SK-N-SH (cell line): ENCODE measurements around the gene AUTS2. TPM values are rescaled to one million over a fixed set of nuclear protein-coding genes. Genes with fewer than 3 reads are reported as not detected.

ENCODE experiments used
- CTCF ChIA-PET: fragments of 300-600, 350-600 bp; formaldehyde crosslinking; extraction: SDS; loops from one replicate; lab custom pipeline; 2021; lab: Yijun Ruan, JAX
- POLR2A ChIA-PET: fragments of 350-600 bp; sonication (Branson Sonifier 250); formaldehyde crosslinking; extraction: SDS; loops from one replicate; lab custom pipeline; 2020; ENCODE audit warnings: antibody characterized with exemption, inconsistent platforms; lab: Yijun Ruan, JAX
- DNase-seq: peaks from one replicate; pipeline ENCODE4 v3.0.0; 2012
- H2AFZ ChIP-seq: fragments of 200-600 bp; sonication (generic); 2 replicates; pipeline ENCODE4 v1.8.1; 2016; ENCODE audit warnings: antibody characterized with exemption, mild to moderate bottlenecking, low read depth
- H3F3A ChIP-seq: fragments of 200-600 bp; sonication (generic); replicated peaks from 2 replicates; pipeline ENCODE3; 2016; ENCODE audit warnings: antibody characterized with exemption, mild to moderate bottlenecking; ENCODE audit not compliant: insufficient read depth
- H3K27ac ChIP-seq, 2 experiments: fragments of 200-500 bp in 1 of 2; fragments of 200-600 bp in 1 of 2; sonication (Bioruptor generic) in 1 of 2; sonication (generic), shearing (Covaris generic) in 1 of 2; 2 replicates each; pipeline versions ENCODE4 v1.5.1 to v1.6.1; 2014 to 2016; ENCODE audit warnings: low read depth in 2 of 2, inconsistent platforms in 1 of 2, low read length in 1 of 2, mild to moderate bottlenecking in 1 of 2, mixed read lengths in 1 of 2
- H3K27me3 ChIP-seq: fragments of 200-600 bp; sonication (generic), shearing (Covaris generic); 2 replicates; pipeline ENCODE4 v1.6.1; 2016; ENCODE audit warnings: mixed run types; ENCODE audit not compliant: insufficient read depth
- H3K36me3 ChIP-seq, 2 experiments: fragments of 200-500 bp in 1 of 2; fragments of 200-600 bp in 1 of 2; sonication (Bioruptor generic) in 1 of 2; sonication (generic) in 1 of 2; replicated peaks in 1 of 2; 2 replicates each; pipeline versions ENCODE3 to v1.5.1; 2014 to 2016; ENCODE audit warnings: low read length in 1 of 2, mild to moderate bottlenecking in 1 of 2; ENCODE audit not compliant: insufficient read depth in 2 of 2, control insufficient read depth in 1 of 2
- H3K4me1 ChIP-seq, 2 experiments: fragments of 200-500 bp in 1 of 2; fragments of 200-600 bp in 1 of 2; sonication (Bioruptor generic) in 1 of 2; sonication (generic), shearing (Covaris generic) in 1 of 2; 2 replicates each; pipeline versions ENCODE4 v1.5.1 to v1.6.1; 2014 to 2016; ENCODE audit warnings: low read depth in 1 of 2, low read length in 1 of 2, mixed run types in 1 of 2; ENCODE audit not compliant: insufficient read depth in 2 of 2, control insufficient read depth in 1 of 2
- H3K4me2 ChIP-seq: fragments of 200-600 bp; sonication (generic), shearing (Covaris generic); 2 replicates; pipeline ENCODE4 v1.6.1; 2017; ENCODE audit warnings: mixed run types
- H3K4me3 ChIP-seq, 2 experiments: fragments of 200-500 bp in 1 of 2; fragments of 200-600 bp in 1 of 2; sonication (Bioruptor generic) in 1 of 2; sonication (generic), shearing (Covaris generic) in 1 of 2; 2 replicates each; pipeline versions ENCODE4 v1.5.1 to v1.8.1; 2014 to 2016; ENCODE audit warnings: low read depth in 2 of 2, inconsistent platforms in 1 of 2, low read length in 1 of 2, mild to moderate bottlenecking in 1 of 2, mixed read lengths in 1 of 2, moderate library complexity in 1 of 2
- H3K79me2 ChIP-seq: fragments of 200-600 bp; sonication (generic); 2 replicates; pipeline ENCODE4 v1.8.1; 2017; ENCODE audit warnings: mild to moderate bottlenecking; ENCODE audit not compliant: insufficient read depth
- H3K9ac ChIP-seq: fragments of 200-600 bp; sonication (generic); 2 replicates; pipeline ENCODE4 v1.6.1; 2017; ENCODE audit warnings: mixed run types
- H3K9me2 ChIP-seq: fragments of 200-600 bp; sonication (generic); 2 replicates; pipeline ENCODE4 v1.6.1; 2017; ENCODE audit warnings: mixed run types
- H3K9me3 ChIP-seq: fragments of 200-600 bp; sonication (generic); 2 replicates; pipeline ENCODE4 v1.6.1; 2017; ENCODE audit warnings: mixed run types, mild to moderate bottlenecking, moderate library complexity
- H4K20me1 ChIP-seq: fragments of 200-600 bp; sonication (generic); 2 replicates; pipeline ENCODE4 v1.6.1; 2017; ENCODE audit warnings: mild to moderate bottlenecking, mixed run types; ENCODE audit not compliant: insufficient read depth
- CHD2 ChIP-seq: fragments of 150-350 bp; IDR thresholded peaks from 2 replicates; pipeline ENCODE4 v1.6.1; 2018; ENCODE audit warnings: low read length; ENCODE audit not compliant: partially characterized antibody
- ELF1 ChIP-seq: IDR thresholded peaks from 2 replicates; pipeline ENCODE4 v1.4.0; 2012
- EP300 ChIP-seq, 2 experiments: IDR thresholded peaks; 2 replicates each; pipeline versions ENCODE4 v1.4.0 to v1.6.1; 2012; ENCODE audit warnings: borderline replicate concordance in 1 of 2, low read depth in 1 of 2, low read length in 1 of 2
- FOSL2 ChIP-seq: IDR thresholded peaks from 2 replicates; pipeline ENCODE4 v1.4.0; 2012; ENCODE audit warnings: low read depth, mild to moderate bottlenecking, moderate library complexity, borderline replicate concordance
- FOXJ3 ChIP-seq: sonication (generic); formaldehyde crosslinking; IDR thresholded peaks from 2 replicates; pipeline ENCODE4 v1.5.1; 2020; ENCODE audit warnings: mild to moderate bottlenecking, missing genetic modification reagents
- FOXM1 ChIP-seq: IDR thresholded peaks from 2 replicates; pipeline ENCODE4 v1.4.0; 2012; ENCODE audit warnings: low read depth, mild to moderate bottlenecking
- MEF2A ChIP-seq: IDR thresholded peaks from 2 replicates; pipeline ENCODE4 v1.4.0; 2012; ENCODE audit warnings: low read depth, borderline replicate concordance
- MXI1 ChIP-seq: IDR thresholded peaks from 2 replicates; pipeline ENCODE4 v1.6.1; 2012; ENCODE audit warnings: mild to moderate bottlenecking, low read depth, low read length, improper control_type of control experiment
- NFIC ChIP-seq: IDR thresholded peaks from 2 replicates; pipeline ENCODE4 v1.4.0; 2012; ENCODE audit warnings: borderline replicate concordance
- NRF1 ChIP-seq: IDR thresholded peaks from 2 replicates; pipeline ENCODE4 v1.6.1; 2012; ENCODE audit warnings: low read depth, mild to moderate bottlenecking, low read length
- POLR2AphosphoS5 ChIP-seq: IDR thresholded peaks from 2 replicates; pipeline ENCODE4 v1.6.1; 2012; ENCODE audit warnings: low read depth, low read length
- RAD21 ChIP-seq: IDR thresholded peaks from 2 replicates; pipeline ENCODE4 v1.6.1; 2012; ENCODE audit warnings: mild to moderate bottlenecking, low read length
- SMC3 ChIP-seq: IDR thresholded peaks from 2 replicates; pipeline ENCODE4 v1.6.1; 2012; ENCODE audit warnings: low read depth, low read length, improper control_type of control experiment
- TEAD4 ChIP-seq: IDR thresholded peaks from 2 replicates; pipeline ENCODE4 v1.4.0; 2012; ENCODE audit warnings: mild to moderate bottlenecking, borderline replicate concordance; ENCODE audit not compliant: insufficient read depth
- YY1 ChIP-seq: IDR thresholded peaks from 2 replicates; pipeline ENCODE4 v1.4.0; 2012; ENCODE audit warnings: low read depth, mild to moderate bottlenecking
- WGBS: methylation state at CpG from one replicate; pipeline ENCODE4 v1.1.6; 2017; ENCODE audit warnings: low lambda C conversion rate; 5-methylcytosine and 5-hydroxymethylcytosine counted together
- polyA plus RNA-seq, 3 experiments: library from polyadenylated mRNA; depleted of rRNA; stranded (reverse); fragments of >200 nt; gene quantifications; 2 replicates each; pipeline ENCODE4 v1.2.3, GENCODE V29; 2012
- TF ChIP-seq, protein P1 (sequence below): fragments of 150-350 bp; IDR thresholded peaks from 2 replicates; pipeline ENCODE4 v1.6.1; 2016; ENCODE audit warnings: mild to moderate bottlenecking, low read depth, low read length
- TF ChIP-seq, protein P2 (sequence below): fragments of 200-600 bp; sonication (generic); IDR thresholded peaks from 2 replicates; pipeline ENCODE4 v1.6.1; 2017; ENCODE audit warnings: antibody characterized with exemption, mild to moderate bottlenecking, moderate library complexity
- TF ChIP-seq, protein P3 (sequence below): fragments of 150-350 bp; IDR thresholded peaks from 2 replicates; pipeline ENCODE4 v1.6.1; 2017; ENCODE audit warnings: antibody characterized with exemption, low read length, low read depth, borderline replicate concordance
- TF ChIP-seq, protein P4 (sequence below): IDR thresholded peaks from 2 replicates; pipeline ENCODE4 v1.4.0; 2012; ENCODE audit warnings: low read depth
- TF ChIP-seq, protein P5 (sequence below): IDR thresholded peaks from 2 replicates; pipeline ENCODE4 v1.4.0; 2012; ENCODE audit warnings: low read depth, borderline replicate concordance

AUTS2 gene
- polyA plus RNA-seq, 1 of the 3 experiments (the other 2 are of a cell fraction) = 15.6 TPM

DNA sequence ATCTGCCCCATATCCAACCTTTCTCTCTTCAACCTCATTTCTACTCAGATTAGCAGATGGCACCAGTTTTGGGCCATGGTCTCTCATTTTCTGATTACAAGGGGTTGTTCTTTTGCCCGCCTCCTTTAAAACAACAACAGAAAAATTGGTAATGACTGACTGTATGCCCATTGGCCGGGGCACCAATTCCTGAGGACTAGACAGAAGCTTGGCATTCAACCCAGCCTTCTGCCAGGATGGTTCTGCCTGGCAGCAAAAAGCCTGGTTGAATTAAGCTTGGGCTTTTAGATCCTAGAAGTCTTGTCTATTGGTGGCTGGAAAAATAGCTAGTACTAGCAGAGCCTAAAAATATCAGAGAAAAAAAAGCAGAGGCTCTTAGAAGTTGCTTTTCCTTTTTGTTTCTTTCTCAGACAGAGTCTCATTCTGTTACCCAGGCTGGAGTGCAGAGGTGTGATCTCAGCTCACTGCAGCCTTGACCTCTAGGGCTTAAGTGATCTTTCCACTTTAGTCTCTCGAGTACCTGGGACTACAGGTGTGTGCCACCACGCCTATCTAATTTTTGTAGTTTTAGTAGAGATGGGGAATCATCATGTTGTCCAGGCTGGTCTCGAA lies 402.6 kb downstream of the AUTS2 start:
- POLR2A ChIA-PET = no interaction called here
- H3K4me1 ChIP-seq = peaks cover 9 to 14% of the 10 kb centered on the region in 2 experiments; a peak in 2 of 4 replicates
- H3K79me2 ChIP-seq = no peaks in the 10 kb centered on the region
- no peaks in the 10 kb centered on the region for H3K9me2 ChIP-seq
- H3K36me3 ChIP-seq = no peaks in the 10 kb centered on the region
- no peak overlapping the region for H3K27ac ChIP-seq
- DNase-seq = no peak
- no peak overlapping the region for H3K9ac ChIP-seq
- WGBS = 87% methylated on average over 5 of the region's 5 CpGs
- no peak overlapping the region for H3K4me3 ChIP-seq
- H3K9me3 ChIP-seq = no peaks in the 10 kb centered on the region
- H3F3A ChIP-seq = peaks cover 14% of the 10 kb centered on the region
- no peaks in the 10 kb centered on the region for H3K27me3 ChIP-seq
- no peak overlapping the region for H2AFZ ChIP-seq
- CTCF ChIA-PET = interaction anchor here (1.5 to 1.7 kb wide), 2 partner anchors 18 to 32 kb away, joined by 3 to 4 read pairs; no protein-coding TSS in a partner anchor
- no peak overlapping the region for H3K4me2 ChIP-seq
- TF ChIP-seq, protein P1, sequence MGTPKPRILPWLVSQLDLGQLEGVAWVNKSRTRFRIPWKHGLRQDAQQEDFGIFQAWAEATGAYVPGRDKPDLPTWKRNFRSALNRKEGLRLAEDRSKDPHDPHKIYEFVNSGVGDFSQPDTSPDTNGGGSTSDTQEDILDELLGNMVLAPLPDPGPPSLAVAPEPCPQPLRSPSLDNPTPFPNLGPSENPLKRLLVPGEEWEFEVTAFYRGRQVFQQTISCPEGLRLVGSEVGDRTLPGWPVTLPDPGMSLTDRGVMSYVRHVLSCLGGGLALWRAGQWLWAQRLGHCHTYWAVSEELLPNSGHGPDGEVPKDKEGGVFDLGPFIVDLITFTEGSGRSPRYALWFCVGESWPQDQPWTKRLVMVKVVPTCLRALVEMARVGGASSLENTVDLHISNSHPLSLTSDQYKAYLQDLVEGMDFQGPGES = no peak
- TF ChIP-seq TEAD4 (no peak), NFIC (no peak), MXI1 (no peak), MEF2A (no peak), FOXJ3 (no peak), NRF1 (no peak), RAD21 (no peak), YY1 (no peak), ELF1 (no peak), EP300 (IDR thresholded peaks at IDR 0.05; ENCODE audit: borderline replicate concordance in 1 of 2, low read depth in 1 of 2, low read length in 1 of 2) (no peak), FOXM1 (no peak)
- TF ChIP-seq, protein P2, sequence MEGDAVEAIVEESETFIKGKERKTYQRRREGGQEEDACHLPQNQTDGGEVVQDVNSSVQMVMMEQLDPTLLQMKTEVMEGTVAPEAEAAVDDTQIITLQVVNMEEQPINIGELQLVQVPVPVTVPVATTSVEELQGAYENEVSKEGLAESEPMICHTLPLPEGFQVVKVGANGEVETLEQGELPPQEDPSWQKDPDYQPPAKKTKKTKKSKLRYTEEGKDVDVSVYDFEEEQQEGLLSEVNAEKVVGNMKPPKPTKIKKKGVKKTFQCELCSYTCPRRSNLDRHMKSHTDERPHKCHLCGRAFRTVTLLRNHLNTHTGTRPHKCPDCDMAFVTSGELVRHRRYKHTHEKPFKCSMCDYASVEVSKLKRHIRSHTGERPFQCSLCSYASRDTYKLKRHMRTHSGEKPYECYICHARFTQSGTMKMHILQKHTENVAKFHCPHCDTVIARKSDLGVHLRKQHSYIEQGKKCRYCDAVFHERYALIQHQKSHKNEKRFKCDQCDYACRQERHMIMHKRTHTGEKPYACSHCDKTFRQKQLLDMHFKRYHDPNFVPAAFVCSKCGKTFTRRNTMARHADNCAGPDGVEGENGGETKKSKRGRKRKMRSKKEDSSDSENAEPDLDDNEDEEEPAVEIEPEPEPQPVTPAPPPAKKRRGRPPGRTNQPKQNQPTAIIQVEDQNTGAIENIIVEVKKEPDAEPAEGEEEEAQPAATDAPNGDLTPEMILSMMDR = no peak
- H4K20me1 ChIP-seq = peaks cover 6% of the 10 kb centered on the region; the same call in 1 of the 2 replicates

DNA sequence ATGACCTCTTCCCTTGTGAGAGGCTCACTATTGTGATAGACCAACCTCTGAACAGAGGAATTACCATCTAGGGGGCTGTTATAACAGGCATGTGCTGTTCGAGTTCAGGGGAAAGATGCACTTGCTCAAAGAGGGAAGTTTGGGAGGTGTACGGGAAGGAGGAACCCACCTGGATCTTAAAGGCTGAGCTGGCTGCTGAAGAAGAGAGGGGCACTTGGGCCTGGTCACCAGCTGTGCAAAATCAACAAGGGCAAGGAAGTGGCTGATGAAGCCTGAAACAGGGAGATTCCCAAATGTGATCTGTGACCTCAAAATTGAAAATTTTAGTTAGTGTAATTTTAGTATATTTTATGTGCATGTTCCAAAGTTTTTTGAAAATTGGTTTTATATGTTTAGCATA lies 407.2 kb downstream of the AUTS2 start:
- H2AFZ ChIP-seq = no peak overlapping the region
- H3K9me3 ChIP-seq = no peaks in the 10 kb centered on the region
- CTCF ChIA-PET = interaction anchor here (1.1 to 1.3 kb wide), 2 partner anchors 21 to 38 kb away, joined by 3 read pairs; no protein-coding TSS in a partner anchor
- no peak overlapping the region for H3K4me2 ChIP-seq
- H3K9me2 ChIP-seq = no peaks in the 10 kb centered on the region
- WGBS = 93% methylated on average over 2 of the region's 2 CpGs
- peaks cover 10 to 18% of the 10 kb centered on the region in 2 experiments; a peak in 3 of 4 replicates for H3K4me1 ChIP-seq
- no peak overlapping the region for H3K4me3 ChIP-seq
- H3K27ac ChIP-seq = peak overlapping the region in 1 of 2 experiments; percentile 10; a peak in 1 of 4 replicates
- no peak for DNase-seq
- H3K36me3 ChIP-seq = no peaks in the 10 kb centered on the region
- TF ChIP-seq, protein P3, sequence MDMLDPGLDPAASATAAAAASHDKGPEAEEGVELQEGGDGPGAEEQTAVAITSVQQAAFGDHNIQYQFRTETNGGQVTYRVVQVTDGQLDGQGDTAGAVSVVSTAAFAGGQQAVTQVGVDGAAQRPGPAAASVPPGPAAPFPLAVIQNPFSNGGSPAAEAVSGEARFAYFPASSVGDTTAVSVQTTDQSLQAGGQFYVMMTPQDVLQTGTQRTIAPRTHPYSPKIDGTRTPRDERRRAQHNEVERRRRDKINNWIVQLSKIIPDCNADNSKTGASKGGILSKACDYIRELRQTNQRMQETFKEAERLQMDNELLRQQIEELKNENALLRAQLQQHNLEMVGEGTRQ = no peak
- no peak for TF ChIP-seq POLR2AphosphoS5
- TF ChIP-seq SMC3 = no peak
- TF ChIP-seq, protein P4, sequence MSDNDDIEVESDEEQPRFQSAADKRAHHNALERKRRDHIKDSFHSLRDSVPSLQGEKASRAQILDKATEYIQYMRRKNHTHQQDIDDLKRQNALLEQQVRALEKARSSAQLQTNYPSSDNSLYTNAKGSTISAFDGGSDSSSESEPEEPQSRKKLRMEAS = no peak
- no peak for TF ChIP-seq TEAD4
- TF ChIP-seq FOXJ3 = no peak
- TF ChIP-seq ELF1 = no peak
- no peak for TF ChIP-seq FOSL2
- no peak for TF ChIP-seq EP300 (IDR thresholded peaks at IDR 0.05; ENCODE audit: borderline replicate concordance in 1 of 2, low read depth in 1 of 2, low read length in 1 of 2)
- TF ChIP-seq NRF1 = no peak
- TF ChIP-seq MEF2A = no peak
- TF ChIP-seq, protein P5, sequence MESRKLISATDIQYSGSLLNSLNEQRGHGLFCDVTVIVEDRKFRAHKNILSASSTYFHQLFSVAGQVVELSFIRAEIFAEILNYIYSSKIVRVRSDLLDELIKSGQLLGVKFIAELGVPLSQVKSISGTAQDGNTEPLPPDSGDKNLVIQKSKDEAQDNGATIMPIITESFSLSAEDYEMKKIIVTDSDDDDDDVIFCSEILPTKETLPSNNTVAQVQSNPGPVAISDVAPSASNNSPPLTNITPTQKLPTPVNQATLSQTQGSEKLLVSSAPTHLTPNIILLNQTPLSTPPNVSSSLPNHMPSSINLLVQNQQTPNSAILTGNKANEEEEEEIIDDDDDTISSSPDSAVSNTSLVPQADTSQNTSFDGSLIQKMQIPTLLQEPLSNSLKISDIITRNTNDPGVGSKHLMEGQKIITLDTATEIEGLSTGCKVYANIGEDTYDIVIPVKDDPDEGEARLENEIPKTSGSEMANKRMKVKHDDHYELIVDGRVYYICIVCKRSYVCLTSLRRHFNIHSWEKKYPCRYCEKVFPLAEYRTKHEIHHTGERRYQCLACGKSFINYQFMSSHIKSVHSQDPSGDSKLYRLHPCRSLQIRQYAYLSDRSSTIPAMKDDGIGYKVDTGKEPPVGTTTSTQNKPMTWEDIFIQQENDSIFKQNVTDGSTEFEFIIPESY = no peak
- no peak for TF ChIP-seq CHD2
- H3K27me3 ChIP-seq = no peaks in the 10 kb centered on the region
- H3F3A ChIP-seq = peaks cover 16% of the 10 kb centered on the region
- H3K9ac ChIP-seq = no peak overlapping the region
- H3K79me2 ChIP-seq = no peaks in the 10 kb centered on the region
- POLR2A ChIA-PET = no interaction called here
- H4K20me1 ChIP-seq = no peaks in the 10 kb centered on the region; the same call in 1 of the 2 replicates
